B cell (primary cell): ENCODE measurements around the gene VPS11.

Source experiments
- CTCF ChIP-seq: fragments of 200-600 bp; IDR thresholded peaks from one replicate; pipeline ENCODE4 v1.8.0; 2022; ENCODE audit warnings: antibody characterized with exemption, mild to moderate bottlenecking
- EZH2 ChIP-seq: IDR thresholded peaks from 2 replicates; pipeline ENCODE4 v1.6.1; 2012; ENCODE audit warnings: borderline replicate concordance, low read depth, mild to moderate bottlenecking, moderate library complexity, low read length; ENCODE audit not compliant: insufficient read depth, poor library complexity, severe bottlenecking

GRCh38 chr11:119092880-119093842 lies 25.5 kb downstream of the VPS11 start:
- TF ChIP-seq CTCF (no peak), EZH2 (no peak)
